Adipocyte (in vitro differentiated cells): ENCODE measurements around the gene ZBTB17.

Experiments
- DNase-seq: peaks from one replicate; pipeline ENCODE4 v3.0.0-alpha.2; 2015; ENCODE audit warnings: low read depth
- H3K27me3 ChIP-seq: replicated peaks from 2 replicates; pipeline ENCODE4 v1.7.0; 2013; ENCODE audit warnings: mild to moderate bottlenecking, low read length, moderate library complexity; ENCODE audit not compliant: control insufficient read depth, insufficient read depth
- H3K36me3 ChIP-seq: 2 replicates; pipeline ENCODE4 v1.7.0; 2013; ENCODE audit warnings: low read length, mild to moderate bottlenecking, moderate library complexity; ENCODE audit not compliant: control insufficient read depth, insufficient read depth, severe bottlenecking
- H3K4me1 ChIP-seq: 2 replicates; pipeline ENCODE4 v1.7.0; 2013; ENCODE audit warnings: mild to moderate bottlenecking, low read length, moderate library complexity; ENCODE audit not compliant: control insufficient read depth, insufficient read depth
- H3K4me3 ChIP-seq: 2 replicates; pipeline ENCODE4 v1.7.0; 2013; ENCODE audit warnings: mild to moderate bottlenecking, low read length, moderate library complexity
- H3K9ac ChIP-seq: 2 replicates; pipeline ENCODE4 v1.7.0; 2013; ENCODE audit warnings: mild to moderate bottlenecking, low read length, moderate library complexity
- H3K9me3 ChIP-seq: 2 replicates; pipeline ENCODE4 v1.7.0; 2013; ENCODE audit warnings: mild to moderate bottlenecking, low read length, moderate library complexity; ENCODE audit not compliant: control insufficient read depth

ZBTB17 gene

GRCh38 chr1:15994081-15994480 lies 18.2 kb upstream of the ZBTB17 start:
- no peak overlapping the region for H3K4me3 ChIP-seq
- H3K27me3 ChIP-seq = peaks cover 13% of the 10 kb centered on the region
- no peak for DNase-seq
- no peak overlapping the region for H3K9ac ChIP-seq
- H3K9me3 ChIP-seq = no peaks in the 10 kb centered on the region
- no peaks in the 10 kb centered on the region for H3K36me3 ChIP-seq
- H3K4me1 ChIP-seq = no peaks in the 10 kb centered on the region

GRCh38 chr1:15993666-15994065 lies 17.8 kb upstream of the ZBTB17 start:
- Histone ChIP-seq H3K27me3 (peaks cover 12% of the 10 kb centered on the region), H3K9ac (no peak overlapping the region), H3K36me3 (no peaks in the 10 kb centered on the region), H3K4me1 (no peaks in the 10 kb centered on the region), H3K4me3 (no peak overlapping the region), H3K9me3 (no peaks in the 10 kb centered on the region)
- no peak for DNase-seq

- no peak overlapping the region for H3K9ac ChIP-seq
- no peaks in the 10 kb centered on the region for H3K9me3 ChIP-seq
- DNase-seq = no peak
- H3K4me3 ChIP-seq = no peak overlapping the region
- peaks cover 3% of the 10 kb centered on the region for H3K27me3 ChIP-seq
- no peaks in the 10 kb centered on the region for H3K36me3 ChIP-seq
- no peaks in the 10 kb centered on the region for H3K4me1 ChIP-seq
Measured at GRCh38 chr1:15992582-15993500, 16.9 kb upstream of the ZBTB17 start.

GRCh38 chr1:15992187-15992553 lies 16.3 kb upstream of the ZBTB17 start:
- no peak for DNase-seq
- H3K27me3 ChIP-seq = no peaks in the 10 kb centered on the region
- H3K4me1 ChIP-seq = no peaks in the 10 kb centered on the region
- H3K4me3 ChIP-seq = no peak overlapping the region
- no peak overlapping the region for H3K9ac ChIP-seq
- H3K36me3 ChIP-seq = no peaks in the 10 kb centered on the region
- H3K9me3 ChIP-seq = no peaks in the 10 kb centered on the region

- H3K36me3 ChIP-seq = no peaks in the 10 kb centered on the region
- H3K4me3 ChIP-seq = no peak overlapping the region
- no peak for DNase-seq
- no peak overlapping the region for H3K9ac ChIP-seq
- no peaks in the 10 kb centered on the region for H3K9me3 ChIP-seq
- no peaks in the 10 kb centered on the region for H3K4me1 ChIP-seq
- no peaks in the 10 kb centered on the region for H3K27me3 ChIP-seq
Measured at GRCh38 chr1:15991427-15992186, 15.7 kb upstream of the ZBTB17 start.

GRCh38 chr1:15989776-15990175 lies 13.9 kb upstream of the ZBTB17 start:
- Histone ChIP-seq H3K4me1 (peaks cover 7% of the 10 kb centered on the region), H3K9me3 (no peaks in the 10 kb centered on the region), H3K36me3 (no peaks in the 10 kb centered on the region), H3K27me3 (no peaks in the 10 kb centered on the region), H3K4me3 (no peak overlapping the region), H3K9ac (no peak overlapping the region)
- no peak for DNase-seq

GRCh38 chr1:15988856-15989736 lies 13.2 kb upstream of the ZBTB17 start:
- Histone ChIP-seq H3K9me3 (no peaks in the 10 kb centered on the region), H3K36me3 (no peaks in the 10 kb centered on the region), H3K27me3 (no peaks in the 10 kb centered on the region), H3K9ac (no peak overlapping the region), H3K4me1 (peaks cover 7% of the 10 kb centered on the region), H3K4me3 (no peak overlapping the region)
- no peak for DNase-seq

- Histone ChIP-seq H3K9ac (no peak overlapping the region), H3K4me3 (no peak overlapping the region), H3K9me3 (no peaks in the 10 kb centered on the region), H3K27me3 (no peaks in the 10 kb centered on the region), H3K36me3 (no peaks in the 10 kb centered on the region), H3K4me1 (peaks cover 21% of the 10 kb centered on the region)
- DNase-seq = no peak
Measured at GRCh38 chr1:15985611-15986297, 9.9 kb upstream of the ZBTB17 start.

- Histone ChIP-seq H3K4me1 (peaks cover 21% of the 10 kb centered on the region), H3K9ac (peak overlapping the region; percentile 10), H3K27me3 (no peaks in the 10 kb centered on the region), H3K4me3 (no peak overlapping the region), H3K36me3 (no peaks in the 10 kb centered on the region), H3K9me3 (no peaks in the 10 kb centered on the region)
- DNase-seq = no peak
Measured at GRCh38 chr1:15983275-15983674, 7.4 kb upstream of the ZBTB17 start.

GRCh38 chr1:15981679-15982078 lies 5.8 kb upstream of the ZBTB17 start:
- DNase-seq = no peak
- Histone ChIP-seq H3K9ac (no peak overlapping the region), H3K9me3 (no peaks in the 10 kb centered on the region), H3K4me1 (peaks cover 21% of the 10 kb centered on the region), H3K36me3 (no peaks in the 10 kb centered on the region), H3K27me3 (no peaks in the 10 kb centered on the region), H3K4me3 (no peak overlapping the region)
